T-cell (primary cell): ENCODE results near the gene PLCL1. TPM values are rescaled to one million over a fixed set of nuclear protein-coding genes. Genes with fewer than 3 reads are reported as not detected.
"Not testable (repeated sequence)": the region's sequence is repeated elsewhere in the genome, so short reads cannot be mapped to it uniquely, and the experiment has no call there.

Experiments
- ATAC-seq, 4 experiments: fragments of 200-7000 bp in 3 of 4; fragments of 150-1000 bp in 1 of 4; cut with Tn5 transposase; replicated peaks in 1 of 4; 1 replicate in 3 of 4; 2 replicates in 1 of 4; pipeline ENCODE4 v1.10.0; 2021; ENCODE audit warnings: moderate library complexity in 3 of 4, mild to moderate bottlenecking in 2 of 4, moderate number of reproducible peaks in 1 of 4
- CTCF ChIA-PET, 2 donors: fragments of 300-600 bp; sonication (Branson Sonifier 250); formaldehyde crosslinking; loops; one replicate each; lab custom pipeline; 2022; ENCODE audit warnings: antibody characterized with exemption in 2 of 2; lab: Charles Lee
- POLR2A ChIA-PET, 2 donors: fragments of 300-600 bp; sonication (Branson Sonifier 250); formaldehyde crosslinking; loops; one replicate each; lab custom pipeline; 2022; ENCODE audit warnings: antibody characterized with exemption in 2 of 2; lab: Charles Lee
- DNase-seq, 35 experiments: peaks; one replicate each; pipeline versions ENCODE4 v3.0.0 to v3.0.0-alpha.2; 2013 to 2023
- H3K27ac ChIP-seq: one replicate; pipeline ENCODE4 v1.5.1; 2013; ENCODE audit warnings: low read length
- H3K27me3 ChIP-seq, 2 experiments: replicated peaks in 1 of 2; 1 replicate in 1 of 2; 2 replicates in 1 of 2; pipeline versions ENCODE4 v1.6.1 to v1.7.0; 2013; ENCODE audit warnings: low read length in 1 of 2, mixed read lengths in 1 of 2; ENCODE audit not compliant: control insufficient read depth in 2 of 2, insufficient read depth in 2 of 2; ENCODE audit errors: extremely low read depth in 1 of 2
- H3K36me3 ChIP-seq, 2 donors: 1 replicate in 1 of 2; 2 replicates in 1 of 2; pipeline versions ENCODE4 v1.6.1 to v1.7.0; 2013; ENCODE audit warnings: low read length in 1 of 2; ENCODE audit not compliant: control insufficient read depth in 2 of 2, insufficient read depth in 1 of 2; ENCODE audit errors: extremely low read depth in 1 of 2
- H3K4me1 ChIP-seq, 2 experiments: 1 replicate in 1 of 2; 2 replicates in 1 of 2; pipeline versions ENCODE4 v1.6.1 to v1.7.0; 2013; ENCODE audit warnings: low read length in 2 of 2, mixed read lengths in 1 of 2; ENCODE audit not compliant: insufficient read depth in 2 of 2, control insufficient read depth in 1 of 2; ENCODE audit errors: extremely low read depth in 1 of 2
- H3K4me3 ChIP-seq, 2 donors: 1 replicate in 1 of 2; 2 replicates in 1 of 2; pipeline versions ENCODE4 v1.5.1 to v1.7.0; 2013; ENCODE audit warnings: mild to moderate bottlenecking in 2 of 2, low read length in 1 of 2, moderate library complexity in 1 of 2; ENCODE audit not compliant: control insufficient read depth in 1 of 2; ENCODE audit errors: extremely low read depth in 1 of 2
- H3K9me3 ChIP-seq: 2 replicates; pipeline ENCODE4 v1.7.0; 2013
- H3K27ac Mint-ChIP-seq, 2 donors: one replicate each; pipeline ENCODE4 v1.8.0; 2020 to 2021; ENCODE audit warnings: mild to moderate bottlenecking in 2 of 2, mixed read lengths in 2 of 2
- H3K27me3 Mint-ChIP-seq, 2 donors: one replicate each; pipeline ENCODE4 v1.8.0; 2021 to 2022; ENCODE audit warnings: mixed read lengths in 2 of 2
- H3K36me3 Mint-ChIP-seq: one replicate; pipeline ENCODE4 v1.8.0; 2021; ENCODE audit warnings: mixed read lengths
- H3K4me1 Mint-ChIP-seq, 3 donors: one replicate each; pipeline ENCODE4 v1.8.0; 2020 to 2022; ENCODE audit warnings: mixed read lengths in 3 of 3, mild to moderate bottlenecking in 1 of 3
- H3K4me3 Mint-ChIP-seq, 3 donors: one replicate each; pipeline ENCODE4 v1.8.0; 2020 to 2022; ENCODE audit warnings: mild to moderate bottlenecking in 3 of 3, mixed read lengths in 3 of 3, moderate library complexity in 3 of 3
- H3K9me3 Mint-ChIP-seq, 3 donors: one replicate each; pipeline ENCODE4 v1.8.0; 2020 to 2022; ENCODE audit warnings: mixed read lengths in 3 of 3
- WGBS: methylation state at CpG from one replicate; pipeline ENCODE4 v1.1.5; 2013; ENCODE audit warnings: missing lambda C conversion rate; ENCODE audit not compliant: insufficient coverage; 5-methylcytosine and 5-hydroxymethylcytosine counted together
- total RNA-seq, 35 experiments: library from RNA in 6 of 35; stranded (reverse) in 6 of 35; fragments of 120-200 nt in 1 of 35; gene quantifications; one replicate each; pipeline versions ENCODE4 v1.2.1 to v1.2.4 and lab custom pipeline; 2013 to 2026

Gene PLCL1
- total RNA-seq, 5 donors from 2014 or later (not counting 1 experiment from before 2014, with no cell fraction given), result 15.3 to 24.7 (median 20.3) TPM

DNA sequence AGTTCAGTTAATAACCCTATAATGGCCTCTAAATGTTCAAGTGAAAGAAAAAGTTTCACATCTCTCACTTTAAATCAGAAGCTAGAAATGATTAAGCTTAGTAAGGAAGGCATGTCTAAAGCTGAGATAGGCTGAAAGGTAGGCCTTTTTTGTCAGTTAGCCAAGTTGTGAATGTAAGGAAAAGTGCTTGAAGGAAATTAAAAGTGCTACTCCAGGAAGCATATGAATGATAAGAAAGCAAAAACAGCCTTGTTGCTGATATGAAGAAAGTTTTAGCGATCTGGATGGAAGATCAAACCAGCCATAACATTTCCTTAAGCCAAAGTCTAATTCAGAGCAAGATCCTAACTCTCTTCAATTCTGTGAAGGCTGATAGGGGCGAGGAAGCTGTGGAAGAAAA is 10.1 kb downstream of the PLCL1 start:
- H3K36me3 ChIP-seq, result no peaks in the 10 kb centered on the region
- H3K4me1 ChIP-seq, result peaks cover 0 to 7% of the 10 kb centered on the region in 2 experiments
- H3K4me3 ChIP-seq, result no peak overlapping the region
- DNase-seq, result no peak
- H3K27me3 Mint-ChIP-seq, result no peaks in the 10 kb centered on the region
- peak overlapping the region in 2 of 3 donors; percentile 19 to 45 for H3K4me3 Mint-ChIP-seq
- H3K4me1 Mint-ChIP-seq, result peaks cover 51 to 61% (median 60%) of the 10 kb centered on the region in 3 donors
- H3K27me3 ChIP-seq, result no peaks in the 10 kb centered on the region
- H3K36me3 Mint-ChIP-seq, result peaks cover 28% of the 10 kb centered on the region
- ATAC-seq, result no peak
- peaks cover 0 to 3% (median 0%) of the 10 kb centered on the region in 3 donors for H3K9me3 Mint-ChIP-seq
- POLR2A ChIA-PET, result interaction anchor here in 1 of 2 donors (0.5 kb wide), 1 partner anchor 91 kb away, joined by 3 read pairs; no protein-coding TSS in a partner anchor
- H3K27ac ChIP-seq, result no peak overlapping the region
- no CpG with 5 or more reads among the region's 2 CpGs for WGBS
- CTCF ChIA-PET, result interaction anchor here in 1 of 2 donors (0.6 to 1.3 kb wide), 3 partner anchors 23 to 33 kb away, joined by 3 to 4 read pairs (median 3); no protein-coding TSS in a partner anchor
- no peaks in the 10 kb centered on the region for H3K9me3 ChIP-seq
- H3K27ac Mint-ChIP-seq, result peak overlapping the region; percentile 38 to 42

DNA sequence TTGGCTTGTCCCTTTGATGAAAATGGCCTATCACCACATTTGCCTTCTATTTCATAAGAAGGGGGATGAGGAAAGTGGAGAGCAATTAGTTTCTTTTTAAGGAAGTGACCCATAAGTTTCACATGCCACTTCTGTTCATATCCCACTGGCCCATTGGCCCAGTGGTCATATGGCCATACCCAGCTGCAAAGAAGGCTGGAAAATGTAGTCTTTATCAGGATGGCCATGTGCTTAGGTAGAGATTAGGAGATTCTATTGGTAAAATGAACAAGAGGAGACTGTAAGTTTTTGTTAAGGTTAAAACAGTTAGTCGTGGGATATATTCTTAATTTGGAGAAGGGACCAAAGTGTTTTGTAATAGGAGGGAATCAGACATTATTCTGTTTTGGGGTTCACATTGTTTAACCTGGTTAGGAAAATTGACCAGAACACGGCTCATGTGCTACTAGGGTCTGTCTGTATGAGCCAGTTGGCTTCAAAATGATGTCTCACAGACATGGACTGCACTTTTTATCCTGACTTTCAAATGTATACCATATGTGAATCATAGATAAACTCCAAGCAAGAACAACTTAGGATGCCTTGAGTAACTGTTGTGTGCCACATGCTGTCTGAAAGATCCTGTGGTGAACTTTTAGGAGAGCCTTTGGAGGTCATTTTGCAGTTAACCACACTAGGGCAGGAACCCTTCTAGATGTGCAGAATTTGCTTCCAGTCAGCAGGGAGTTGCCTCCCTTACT is 17.3 kb downstream of the PLCL1 start:
- no peak overlapping the region for H3K4me3 ChIP-seq
- 100% methylated on average over 1 of the region's 2 CpGs for WGBS
- no peaks in the 10 kb centered on the region for H3K4me1 ChIP-seq
- H3K9me3 ChIP-seq, result no peaks in the 10 kb centered on the region
- Mint-ChIP-seq H3K4me1 (peaks cover 14 to 43% (median 21%) of the 10 kb centered on the region in 3 donors), H3K27me3 (no peaks in the 10 kb centered on the region), H3K4me3 (no peak overlapping the region), H3K27ac (no peak overlapping the region), H3K36me3 (peaks cover 35% of the 10 kb centered on the region), H3K9me3 (no peaks in the 10 kb centered on the region)
- ChIA-PET CTCF (interaction anchor here in 1 of 2 donors (0.6 kb wide), 1 partner anchor 145 kb away, joined by 3 read pairs; no protein-coding TSS in a partner anchor), POLR2A (no interaction called here)
- DNase-seq (no peak), ATAC-seq (no peak)
- H3K36me3 ChIP-seq, result no peaks in the 10 kb centered on the region
- H3K27ac ChIP-seq, result no peak overlapping the region
- no peaks in the 10 kb centered on the region for H3K27me3 ChIP-seq

DNA sequence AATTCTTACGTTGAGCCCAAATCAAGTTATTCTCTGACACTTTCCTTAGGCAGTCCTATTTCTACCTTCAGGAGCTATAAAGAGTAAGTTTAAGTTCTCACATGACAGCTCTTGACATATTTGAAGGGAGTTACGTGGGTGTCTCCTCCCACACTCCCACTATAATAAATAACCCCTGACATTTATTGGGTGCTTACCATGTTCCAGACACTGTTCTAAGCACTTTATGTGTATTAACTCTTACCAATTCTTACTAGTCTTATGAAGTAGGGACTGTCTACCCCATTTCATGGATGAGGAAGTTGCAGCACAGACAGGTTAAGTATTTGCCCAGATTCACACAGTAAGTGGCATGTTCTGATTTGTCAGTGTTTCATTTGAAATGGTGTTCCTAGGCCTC is 17.9 kb downstream of the PLCL1 start:
- WGBS, result no CpG with 5 or more reads among the region's 2 CpGs
- Histone ChIP-seq H3K9me3 (no peaks in the 10 kb centered on the region), H3K4me3 (no peak overlapping the region), H3K27me3 (no peaks in the 10 kb centered on the region), H3K36me3 (no peaks in the 10 kb centered on the region), H3K27ac (no peak overlapping the region), H3K4me1 (no peaks in the 10 kb centered on the region)
- ChIA-PET POLR2A (no interaction called here), CTCF (interaction anchor here in 1 of 2 donors (0.6 kb wide), 1 partner anchor 144 kb away, joined by 3 read pairs; no protein-coding TSS in a partner anchor)
- peaks cover 17 to 46% (median 21%) of the 10 kb centered on the region in 3 donors for H3K4me1 Mint-ChIP-seq
- peaks cover 35% of the 10 kb centered on the region for H3K36me3 Mint-ChIP-seq
- H3K4me3 Mint-ChIP-seq, result no peak overlapping the region
- no peaks in the 10 kb centered on the region for H3K27me3 Mint-ChIP-seq
- no peaks in the 10 kb centered on the region for H3K9me3 Mint-ChIP-seq
- DNase-seq, result no peak
- no peak for ATAC-seq
- no peak overlapping the region for H3K27ac Mint-ChIP-seq

DNA sequence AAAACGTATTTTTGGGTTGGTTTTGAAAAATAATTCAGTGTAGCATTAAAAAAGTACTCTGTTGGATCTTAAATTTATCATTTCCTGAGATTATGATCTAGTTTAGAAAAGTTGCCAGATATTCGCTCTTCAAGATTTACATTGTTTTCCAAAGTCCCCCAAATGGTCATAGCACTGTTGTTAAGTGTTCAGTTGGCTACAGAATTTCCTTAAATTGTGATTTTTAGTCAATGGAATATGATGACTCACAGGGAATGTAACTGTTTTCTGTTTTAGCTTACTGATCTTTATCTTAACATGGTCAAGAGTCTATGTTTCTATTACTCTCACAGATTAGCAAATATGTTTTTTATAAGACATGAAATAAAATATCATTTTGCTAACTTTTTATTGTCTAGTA is 23.2 kb downstream of the PLCL1 start:
- Histone ChIP-seq H3K9me3 (no peaks in the 10 kb centered on the region), H3K4me3 (no peak overlapping the region), H3K27me3 (no peaks in the 10 kb centered on the region), H3K4me1 (no peaks in the 10 kb centered on the region), H3K36me3 (no peaks in the 10 kb centered on the region), H3K27ac (no peak overlapping the region)
- WGBS, result no CpG with 5 or more reads among the region's 2 CpGs
- DNase-seq (no peak), ATAC-seq (no peak)
- ChIA-PET POLR2A (no interaction called here), CTCF (no interaction called here)
- H3K36me3 Mint-ChIP-seq, result peaks cover 16% of the 10 kb centered on the region
- no peak overlapping the region for H3K27ac Mint-ChIP-seq
- H3K27me3 Mint-ChIP-seq, result no peaks in the 10 kb centered on the region
- H3K4me3 Mint-ChIP-seq, result no peak overlapping the region
- H3K9me3 Mint-ChIP-seq, result peaks cover 0 to 16% (median 7%) of the 10 kb centered on the region in 3 donors
- peaks cover 1 to 21% (median 5%) of the 10 kb centered on the region in 3 donors for H3K4me1 Mint-ChIP-seq

DNA sequence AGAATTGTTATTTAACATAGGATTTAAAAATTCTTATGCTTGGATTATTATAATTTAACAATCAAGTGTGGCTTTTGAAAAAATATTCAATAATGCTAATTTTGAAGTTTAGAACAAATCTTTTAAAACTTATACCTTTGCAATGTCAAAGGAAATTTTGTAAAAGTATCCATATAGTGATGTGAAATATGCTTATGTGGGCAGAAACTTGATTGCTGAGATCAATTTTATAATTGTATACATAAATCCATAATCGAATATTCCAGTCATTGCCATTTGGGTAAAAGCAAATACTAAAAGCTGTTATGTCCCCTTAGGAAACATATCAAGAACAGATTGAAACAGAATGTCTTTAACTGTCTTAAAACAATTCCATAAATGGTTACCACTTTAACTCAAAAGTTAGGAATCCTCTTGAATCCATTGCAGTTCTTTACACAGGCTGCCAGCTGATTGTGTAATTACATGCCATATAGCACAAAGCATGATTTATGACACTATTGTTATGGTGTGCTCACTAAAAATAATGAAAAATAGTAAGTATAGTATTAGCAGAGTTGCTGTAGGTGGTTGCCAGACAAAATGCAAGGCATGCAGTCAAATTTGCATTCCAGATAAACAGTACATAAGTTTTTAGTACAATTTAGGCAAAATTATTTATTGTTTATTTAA is 24.2 kb downstream of the PLCL1 start:
- ATAC-seq, result no peak
- no peak overlapping the region for H3K27ac ChIP-seq
- no peak for DNase-seq
- ChIA-PET CTCF (no interaction called here), POLR2A (no interaction called here)
- Mint-ChIP-seq H3K4me1 (peaks cover 0 to 17% (median 5%) of the 10 kb centered on the region in 3 donors), H3K27ac (no peak overlapping the region), H3K36me3 (peaks cover 14% of the 10 kb centered on the region), H3K27me3 (no peaks in the 10 kb centered on the region), H3K4me3 (no peak overlapping the region), H3K9me3 (peaks cover 0 to 16% (median 7%) of the 10 kb centered on the region in 3 donors)
- H3K4me1 ChIP-seq, result no peaks in the 10 kb centered on the region
- no peaks in the 10 kb centered on the region for H3K27me3 ChIP-seq
- H3K9me3 ChIP-seq, result no peaks in the 10 kb centered on the region
- WGBS, result no CpG with 5 or more reads among the region's 1 CpG
- no peak overlapping the region for H3K4me3 ChIP-seq
- no peaks in the 10 kb centered on the region for H3K36me3 ChIP-seq

DNA sequence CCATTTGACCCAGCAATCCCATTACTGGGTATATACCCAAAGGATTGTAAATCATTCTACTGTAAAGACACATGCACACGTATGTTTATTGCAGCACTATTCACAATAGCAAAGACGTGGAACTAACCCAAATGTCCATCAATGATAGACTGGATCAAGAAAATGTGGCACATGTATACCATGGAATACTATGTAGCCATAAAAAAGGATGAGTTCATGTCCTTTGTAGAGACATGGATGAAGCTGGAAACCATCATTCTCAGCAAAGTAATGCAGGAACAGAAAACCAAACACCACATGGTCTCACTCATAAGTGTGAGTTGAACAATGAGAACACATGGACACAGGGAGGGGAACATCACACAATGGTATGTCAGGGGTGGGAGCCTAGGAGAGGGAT is 30.4 kb downstream of the PLCL1 start:
- H3K4me3 Mint-ChIP-seq, H3K27ac ChIP-seq, CTCF ChIA-PET, H3K9me3 ChIP-seq, H3K4me3 ChIP-seq, POLR2A ChIA-PET, ATAC-seq, H3K27me3 Mint-ChIP-seq, H3K36me3 ChIP-seq, H3K27me3 ChIP-seq, DNase-seq: not testable (repeated sequence)
- Mint-ChIP-seq H3K27ac (peak overlapping the region; percentile 3 to 42), H3K9me3 (peaks cover 7 to 22% (median 7%) of the 10 kb centered on the region in 3 donors), H3K4me1 (peaks cover 32 to 34% (median 33%) of the 10 kb centered on the region in 3 donors), H3K36me3 (peaks cover 14% of the 10 kb centered on the region)
- WGBS, result no CpG with 5 or more reads among the region's 2 CpGs
- peaks cover 12 to 20% of the 10 kb centered on the region in 2 experiments for H3K4me1 ChIP-seq
